ENCODE data around the gene CA10.

CA10 gene

GRCh38 chr17:51608251-51608933, 550.1 kb downstream of the CA10 start:
- Mint-ChIP-seq H3K27me3 (ENCODE audit: low read depth) (no peaks in the 10 kb centered on the region), H3K9me3 (no peaks in the 10 kb centered on the region), H3K4me1 (ENCODE audit: low read depth) (no peaks in the 10 kb centered on the region), H3K27ac (no peak overlapping the region), H3K4me3 (no peak overlapping the region), H3K36me3 (ENCODE audit: low read depth) (no peaks in the 10 kb centered on the region)
- DNase-seq (ENCODE audit: low spot score): no peak

GRCh38 chr17:51607512-51607911, 551.0 kb downstream of the CA10 start:
- Mint-ChIP-seq H3K4me1 (ENCODE audit: low read depth) (no peaks in the 10 kb centered on the region), H3K27ac (no peak overlapping the region), H3K9me3 (no peaks in the 10 kb centered on the region), H3K4me3 (no peak overlapping the region), H3K36me3 (ENCODE audit: low read depth) (no peaks in the 10 kb centered on the region), H3K27me3 (ENCODE audit: low read depth) (no peaks in the 10 kb centered on the region)
- DNase-seq (ENCODE audit: low spot score): no peak

- Mint-ChIP-seq H3K27ac (no peak overlapping the region), H3K4me3 (no peak overlapping the region), H3K36me3 (ENCODE audit: low read depth) (no peaks in the 10 kb centered on the region), H3K4me1 (ENCODE audit: low read depth) (no peaks in the 10 kb centered on the region), H3K9me3 (no peaks in the 10 kb centered on the region), H3K27me3 (ENCODE audit: low read depth) (no peaks in the 10 kb centered on the region)
- DNase-seq (ENCODE audit: low spot score): no peak
Observed at GRCh38 chr17:51604299-51605020, 554.1 kb downstream of the CA10 start.

- no peak for DNase-seq (ENCODE audit: low spot score)
- Mint-ChIP-seq H3K9me3 (no peaks in the 10 kb centered on the region), H3K27ac (no peak overlapping the region), H3K4me3 (no peak overlapping the region), H3K27me3 (ENCODE audit: low read depth) (no peaks in the 10 kb centered on the region), H3K36me3 (ENCODE audit: low read depth) (no peaks in the 10 kb centered on the region), H3K4me1 (ENCODE audit: low read depth) (no peaks in the 10 kb centered on the region)
Observed at GRCh38 chr17:51601622-51602261, 556.8 kb downstream of the CA10 start.

- H3K4me3 Mint-ChIP-seq: no peak overlapping the region
- no peaks in the 10 kb centered on the region for H3K9me3 Mint-ChIP-seq
- no peaks in the 10 kb centered on the region for H3K4me1 Mint-ChIP-seq (ENCODE audit: low read depth)
- no peak for DNase-seq (ENCODE audit: low spot score)
- H3K27me3 Mint-ChIP-seq (ENCODE audit: low read depth): no peaks in the 10 kb centered on the region
- H3K27ac Mint-ChIP-seq: no peak overlapping the region
- H3K36me3 Mint-ChIP-seq (ENCODE audit: low read depth): no peaks in the 10 kb centered on the region
Observed at GRCh38 chr17:51598824-51599223, 559.7 kb downstream of the CA10 start.

GRCh38 chr17:51597345-51597744, 561.2 kb downstream of the CA10 start:
- no peak for DNase-seq (ENCODE audit: low spot score)
- no peak overlapping the region for H3K4me3 Mint-ChIP-seq
- H3K27ac Mint-ChIP-seq: no peak overlapping the region
- no peaks in the 10 kb centered on the region for H3K9me3 Mint-ChIP-seq
- H3K4me1 Mint-ChIP-seq (ENCODE audit: low read depth): no peaks in the 10 kb centered on the region
- H3K27me3 Mint-ChIP-seq (ENCODE audit: low read depth): no peaks in the 10 kb centered on the region
- no peaks in the 10 kb centered on the region for H3K36me3 Mint-ChIP-seq (ENCODE audit: low read depth)

- no peaks in the 10 kb centered on the region for H3K9me3 Mint-ChIP-seq
- DNase-seq (ENCODE audit: low spot score): no peak
- no peak overlapping the region for H3K27ac Mint-ChIP-seq
- no peaks in the 10 kb centered on the region for H3K4me1 Mint-ChIP-seq (ENCODE audit: low read depth)
- no peaks in the 10 kb centered on the region for H3K27me3 Mint-ChIP-seq (ENCODE audit: low read depth)
- no peak overlapping the region for H3K4me3 Mint-ChIP-seq
- no peaks in the 10 kb centered on the region for H3K36me3 Mint-ChIP-seq (ENCODE audit: low read depth)
Observed at GRCh38 chr17:51595826-51596398, 562.6 kb downstream of the CA10 start.

- H3K36me3 Mint-ChIP-seq (ENCODE audit: low read depth): no peaks in the 10 kb centered on the region
- H3K27me3 Mint-ChIP-seq (ENCODE audit: low read depth): no peaks in the 10 kb centered on the region
- DNase-seq (ENCODE audit: low spot score): no peak
- H3K27ac Mint-ChIP-seq: no peak overlapping the region
- H3K4me3 Mint-ChIP-seq: no peak overlapping the region
- H3K4me1 Mint-ChIP-seq (ENCODE audit: low read depth): no peaks in the 10 kb centered on the region
- peaks cover 13% of the 10 kb centered on the region for H3K9me3 Mint-ChIP-seq
Observed at GRCh38 chr17:51590071-51590656, 568.4 kb downstream of the CA10 start.

GRCh38 chr17:51588063-51588462, 570.5 kb downstream of the CA10 start:
- Mint-ChIP-seq H3K4me1 (ENCODE audit: low read depth) (no peaks in the 10 kb centered on the region), H3K9me3 (peaks cover 13% of the 10 kb centered on the region), H3K4me3 (no peak overlapping the region), H3K27ac (no peak overlapping the region), H3K36me3 (ENCODE audit: low read depth) (no peaks in the 10 kb centered on the region), H3K27me3 (ENCODE audit: low read depth) (no peaks in the 10 kb centered on the region)
- no peak for DNase-seq (ENCODE audit: low spot score)

- H3K4me3 Mint-ChIP-seq: no peak overlapping the region
- no peak overlapping the region for H3K27ac Mint-ChIP-seq
- no peaks in the 10 kb centered on the region for H3K27me3 Mint-ChIP-seq (ENCODE audit: low read depth)
- no peaks in the 10 kb centered on the region for H3K36me3 Mint-ChIP-seq (ENCODE audit: low read depth)
- peaks cover 13% of the 10 kb centered on the region for H3K9me3 Mint-ChIP-seq
- H3K4me1 Mint-ChIP-seq (ENCODE audit: low read depth): no peaks in the 10 kb centered on the region
- DNase-seq (ENCODE audit: low spot score): no peak
Observed at GRCh38 chr17:51587516-51587915, 571.0 kb downstream of the CA10 start.

GRCh38 chr17:51585514-51586104, 572.9 kb downstream of the CA10 start:
- H3K27me3 Mint-ChIP-seq (ENCODE audit: low read depth): no peaks in the 10 kb centered on the region
- no peak for DNase-seq (ENCODE audit: low spot score)
- H3K27ac Mint-ChIP-seq: no peak overlapping the region
- no peaks in the 10 kb centered on the region for H3K4me1 Mint-ChIP-seq (ENCODE audit: low read depth)
- H3K9me3 Mint-ChIP-seq: peaks cover 13% of the 10 kb centered on the region
- H3K4me3 Mint-ChIP-seq: no peak overlapping the region
- H3K36me3 Mint-ChIP-seq (ENCODE audit: low read depth): no peaks in the 10 kb centered on the region

GRCh38 chr17:51580869-51581268, 577.6 kb downstream of the CA10 start:
- no peaks in the 10 kb centered on the region for H3K36me3 Mint-ChIP-seq (ENCODE audit: low read depth)
- H3K27me3 Mint-ChIP-seq (ENCODE audit: low read depth): no peaks in the 10 kb centered on the region
- no peaks in the 10 kb centered on the region for H3K4me1 Mint-ChIP-seq (ENCODE audit: low read depth)
- H3K4me3 Mint-ChIP-seq: no peak overlapping the region
- no peak overlapping the region for H3K27ac Mint-ChIP-seq
- peaks cover 6% of the 10 kb centered on the region for H3K9me3 Mint-ChIP-seq
- DNase-seq (ENCODE audit: low spot score): no peak
